Vagina (tissue), 2 donors: ENCODE measurements around the gene CEND1. TPM values are rescaled to one million over a fixed set of nuclear protein-coding genes. Genes with fewer than 3 reads are reported as not detected.

Experiments used
- DNase-seq, 2 donors: peaks; one replicate each; pipeline ENCODE4 v3.0.0-alpha.2; 2017; ENCODE audit errors: extremely low spot score in 2 of 2
- H3K27ac ChIP-seq: fragments of 200-600 bp; sonication (generic); one replicate; pipeline ENCODE4 v1.5.1; 2019
- H3K27me3 ChIP-seq: fragments of 200-600 bp; sonication (generic); one replicate; pipeline ENCODE4 v1.5.1; 2019
- H3K36me3 ChIP-seq, 2 donors: fragments of 200-600 bp; sonication (generic); one replicate each; pipeline ENCODE4 v1.5.1; 2017 to 2019
- H3K4me1 ChIP-seq: fragments of 200-600 bp; sonication (generic); one replicate; pipeline ENCODE4 v1.5.1; 2019
- H3K4me3 ChIP-seq, 2 donors: fragments of 200-600 bp; sonication (generic); 1 replicate in 1 of 2; 2 replicates in 1 of 2; pipeline ENCODE4 v1.5.1; 2016 to 2019
- H3K9me3 ChIP-seq: fragments of 200-600 bp; sonication (generic); one replicate; pipeline ENCODE4 v1.5.1; 2019
- POLR2A ChIP-seq, 2 donors: fragments of 450-650 bp; IDR thresholded peaks; one replicate each; pipeline ENCODE4 v1.6.1; 2017; ENCODE audit warnings: antibody characterized with exemption in 2 of 2, mild to moderate bottlenecking in 2 of 2, moderate library complexity in 2 of 2
- POLR2AphosphoS5 ChIP-seq, 2 donors: sonication (generic); formaldehyde crosslinking; IDR thresholded peaks; one replicate each; pipeline ENCODE4 v1.9.0; 2017; ENCODE audit warnings: antibody characterized with exemption in 2 of 2, mild to moderate bottlenecking in 2 of 2, low read depth in 1 of 2; ENCODE audit not compliant: insufficient read depth in 1 of 2
- intact Hi-C: fragments of 100-400 bp; cut with DNase I; formaldehyde crosslinking; loops from one replicate; pipeline ENCODE4 v1.15.1; 2023
- total RNA-seq: library from RNA; depleted of rRNA; stranded (reverse); fragments of >200 nt; gene quantifications from one replicate; pipeline ENCODE4 v1.2.3, GENCODE V29; 2016
- TF ChIP-seq, protein P1 (sequence below), 3 experiments: fragments of 450-650 bp in 2 of 3; fragments of 200-600 bp in 1 of 3; sonication (generic) in 1 of 3; IDR thresholded peaks; one replicate each; pipeline ENCODE4 v1.5.1; 2017 to 2019; ENCODE audit warnings: antibody characterized with exemption in 3 of 3, mild to moderate bottlenecking in 2 of 3, moderate library complexity in 2 of 3

The CEND1 gene
- total RNA-seq = 1.7 TPM

DNA sequence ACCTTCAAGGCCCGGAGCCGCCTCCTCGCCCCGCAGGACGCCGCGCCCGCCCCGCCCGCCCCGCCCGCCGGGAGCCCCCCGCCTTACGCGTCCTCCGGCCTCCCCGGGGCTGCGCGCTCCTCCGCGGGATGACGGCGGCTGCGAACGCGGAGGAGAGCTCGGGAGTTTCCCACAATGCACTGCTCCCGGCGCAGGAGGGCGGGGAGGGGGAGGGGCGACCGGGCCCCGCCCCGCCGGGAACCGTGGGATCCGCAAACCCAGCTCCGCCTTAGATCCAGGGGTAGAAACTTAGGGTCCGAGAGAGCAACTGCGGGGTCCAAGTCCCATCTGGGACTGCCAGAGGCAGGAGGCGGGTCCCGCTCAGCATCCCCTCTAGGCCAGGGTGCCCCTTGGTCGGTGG lies at the start of gene CEND1:
TSS of gene CEND1 (minus strand) at position 148 of the 400 bp plus-strand sequence. CDS start 1,514 bp downstream, outside the sequence.
- Histone ChIP-seq H3K27me3 (no peaks in the 10 kb centered on the region), H3K36me3 (no peaks in the 10 kb centered on the region), H3K4me1 (peaks cover 21% of the 10 kb centered on the region), H3K27ac (no peak within 1 kb of the TSS), H3K9me3 (no peaks in the 10 kb centered on the region), H3K4me3 (peak within 1 kb of the TSS in 1 of 2 donors; percentile 21)
- intact Hi-C loops = no loop called here
- TF ChIP-seq, protein P1, sequence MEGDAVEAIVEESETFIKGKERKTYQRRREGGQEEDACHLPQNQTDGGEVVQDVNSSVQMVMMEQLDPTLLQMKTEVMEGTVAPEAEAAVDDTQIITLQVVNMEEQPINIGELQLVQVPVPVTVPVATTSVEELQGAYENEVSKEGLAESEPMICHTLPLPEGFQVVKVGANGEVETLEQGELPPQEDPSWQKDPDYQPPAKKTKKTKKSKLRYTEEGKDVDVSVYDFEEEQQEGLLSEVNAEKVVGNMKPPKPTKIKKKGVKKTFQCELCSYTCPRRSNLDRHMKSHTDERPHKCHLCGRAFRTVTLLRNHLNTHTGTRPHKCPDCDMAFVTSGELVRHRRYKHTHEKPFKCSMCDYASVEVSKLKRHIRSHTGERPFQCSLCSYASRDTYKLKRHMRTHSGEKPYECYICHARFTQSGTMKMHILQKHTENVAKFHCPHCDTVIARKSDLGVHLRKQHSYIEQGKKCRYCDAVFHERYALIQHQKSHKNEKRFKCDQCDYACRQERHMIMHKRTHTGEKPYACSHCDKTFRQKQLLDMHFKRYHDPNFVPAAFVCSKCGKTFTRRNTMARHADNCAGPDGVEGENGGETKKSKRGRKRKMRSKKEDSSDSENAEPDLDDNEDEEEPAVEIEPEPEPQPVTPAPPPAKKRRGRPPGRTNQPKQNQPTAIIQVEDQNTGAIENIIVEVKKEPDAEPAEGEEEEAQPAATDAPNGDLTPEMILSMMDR (IDR thresholded peaks at IDR 0.05) = no peak
- no peak for TF ChIP-seq POLR2AphosphoS5 (IDR thresholded peaks at IDR 0.05; ENCODE audit: insufficient read depth in 1 of 2, low read depth in 1 of 2)
- no peak for TF ChIP-seq POLR2A (IDR thresholded peaks at IDR 0.05)
- DNase-seq = no peak

DNA sequence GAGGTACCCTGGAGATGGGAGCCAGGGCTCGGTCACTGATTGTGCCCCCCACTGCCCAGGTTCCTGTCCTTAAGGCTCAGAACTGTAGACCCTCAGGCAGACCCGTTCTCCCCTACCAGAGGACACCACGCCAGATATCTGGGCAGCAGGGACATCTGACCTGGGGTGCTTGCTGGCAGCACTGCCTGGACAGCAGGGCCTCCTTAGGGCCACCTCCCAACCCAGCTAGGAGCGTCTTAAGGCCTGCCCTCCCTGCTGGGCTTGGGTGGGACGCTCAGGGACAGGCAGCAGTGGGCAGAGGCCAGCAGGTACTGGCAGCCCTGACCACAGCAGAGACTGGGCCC lies 49.4 kb upstream of the CEND1 start:
- TF ChIP-seq POLR2AphosphoS5 (IDR thresholded peaks at IDR 0.05; ENCODE audit: insufficient read depth in 1 of 2, low read depth in 1 of 2) (no peak), POLR2A (IDR thresholded peaks at IDR 0.05) (no peak)
- TF ChIP-seq, protein P1 (IDR thresholded peaks at IDR 0.05) = no peak
- Histone ChIP-seq H3K36me3 (peaks cover 0 to 48% of the 10 kb centered on the region in 2 donors), H3K4me3 (no peak overlapping the region), H3K27ac (no peak overlapping the region), H3K4me1 (peaks cover 83% of the 10 kb centered on the region), H3K27me3 (no peaks in the 10 kb centered on the region), H3K9me3 (no peaks in the 10 kb centered on the region)
- no peak for DNase-seq
- intact Hi-C loops = no loop called here

DNA sequence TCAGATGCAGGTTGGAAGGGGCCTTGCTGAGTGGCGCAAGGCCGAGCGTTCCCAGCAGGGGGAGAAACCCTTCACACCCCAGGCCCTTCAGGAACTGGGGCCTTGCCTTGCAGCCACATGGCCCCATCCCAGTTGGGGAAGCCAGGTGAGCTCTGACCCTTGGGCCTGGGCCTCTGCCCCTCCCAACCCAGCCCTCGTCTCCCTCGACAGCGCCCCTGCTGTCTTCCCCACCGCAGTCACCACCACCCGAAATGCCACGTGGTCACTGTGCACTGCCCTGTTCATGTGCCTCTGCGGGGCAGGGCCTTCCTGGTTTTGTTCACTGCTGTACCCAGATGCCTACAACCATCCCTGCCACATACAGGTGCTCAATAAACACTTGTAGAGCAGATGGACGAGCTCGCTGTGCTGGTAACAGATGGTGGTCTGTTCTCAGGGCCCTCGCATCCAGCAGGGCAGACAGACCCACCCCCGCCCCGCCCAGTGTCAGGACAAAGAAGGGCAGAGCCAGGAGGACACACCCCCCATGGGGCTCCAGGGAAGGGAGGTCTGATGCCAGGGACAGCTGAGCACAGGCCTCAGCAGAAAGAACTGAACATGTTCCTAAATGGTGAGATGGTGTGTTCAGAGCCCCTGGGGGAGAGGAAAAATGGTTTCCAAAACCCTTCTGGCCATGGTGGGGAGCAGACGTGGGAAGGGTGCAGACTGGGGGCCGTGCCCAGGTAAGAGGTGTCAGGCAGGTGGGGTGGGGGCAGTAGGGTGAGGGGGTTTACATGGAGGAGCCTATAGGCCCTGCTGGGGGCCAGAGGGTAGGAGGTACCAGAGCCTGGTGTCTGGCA lies 48.8 kb upstream of the CEND1 start:
- intact Hi-C loops = no loop called here
- H3K9me3 ChIP-seq = no peaks in the 10 kb centered on the region
- H3K27me3 ChIP-seq = no peaks in the 10 kb centered on the region
- peaks cover 0 to 48% of the 10 kb centered on the region in 2 donors for H3K36me3 ChIP-seq
- H3K4me1 ChIP-seq = peaks cover 83% of the 10 kb centered on the region
- TF ChIP-seq POLR2AphosphoS5 (IDR thresholded peaks at IDR 0.05; ENCODE audit: insufficient read depth in 1 of 2, low read depth in 1 of 2) = no peak
- TF ChIP-seq POLR2A (IDR thresholded peaks at IDR 0.05) = no peak
- TF ChIP-seq, protein P1 (IDR thresholded peaks at IDR 0.05) = no peak
- no peak for DNase-seq
- H3K4me3 ChIP-seq = no peak overlapping the region
- no peak overlapping the region for H3K27ac ChIP-seq

DNA sequence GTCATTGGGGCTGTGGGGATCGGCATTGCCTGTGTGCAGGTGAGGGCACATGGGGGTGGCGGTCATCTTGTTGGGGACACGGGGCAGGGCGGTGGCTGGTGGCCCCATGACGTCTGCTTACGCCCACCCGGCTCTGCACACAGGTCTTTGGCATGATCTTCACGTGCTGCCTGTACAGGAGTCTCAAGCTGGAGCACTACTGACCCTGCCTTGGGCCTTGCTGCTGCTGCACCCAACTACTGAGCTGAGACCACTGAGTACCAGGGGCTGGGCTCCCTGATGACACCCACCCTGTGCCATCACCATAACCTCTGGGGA lies 48.1 kb upstream of the CEND1 start:
- no peak for DNase-seq
- TF ChIP-seq, protein P1 (IDR thresholded peaks at IDR 0.05) = no peak
- TF ChIP-seq POLR2A (IDR thresholded peaks at IDR 0.05) = no peak
- Histone ChIP-seq H3K4me3 (no peak overlapping the region), H3K36me3 (peaks cover 0 to 48% of the 10 kb centered on the region in 2 donors), H3K27ac (no peak overlapping the region), H3K4me1 (peaks cover 81% of the 10 kb centered on the region), H3K27me3 (no peaks in the 10 kb centered on the region), H3K9me3 (no peaks in the 10 kb centered on the region)
- intact Hi-C loops = no loop called here

DNA sequence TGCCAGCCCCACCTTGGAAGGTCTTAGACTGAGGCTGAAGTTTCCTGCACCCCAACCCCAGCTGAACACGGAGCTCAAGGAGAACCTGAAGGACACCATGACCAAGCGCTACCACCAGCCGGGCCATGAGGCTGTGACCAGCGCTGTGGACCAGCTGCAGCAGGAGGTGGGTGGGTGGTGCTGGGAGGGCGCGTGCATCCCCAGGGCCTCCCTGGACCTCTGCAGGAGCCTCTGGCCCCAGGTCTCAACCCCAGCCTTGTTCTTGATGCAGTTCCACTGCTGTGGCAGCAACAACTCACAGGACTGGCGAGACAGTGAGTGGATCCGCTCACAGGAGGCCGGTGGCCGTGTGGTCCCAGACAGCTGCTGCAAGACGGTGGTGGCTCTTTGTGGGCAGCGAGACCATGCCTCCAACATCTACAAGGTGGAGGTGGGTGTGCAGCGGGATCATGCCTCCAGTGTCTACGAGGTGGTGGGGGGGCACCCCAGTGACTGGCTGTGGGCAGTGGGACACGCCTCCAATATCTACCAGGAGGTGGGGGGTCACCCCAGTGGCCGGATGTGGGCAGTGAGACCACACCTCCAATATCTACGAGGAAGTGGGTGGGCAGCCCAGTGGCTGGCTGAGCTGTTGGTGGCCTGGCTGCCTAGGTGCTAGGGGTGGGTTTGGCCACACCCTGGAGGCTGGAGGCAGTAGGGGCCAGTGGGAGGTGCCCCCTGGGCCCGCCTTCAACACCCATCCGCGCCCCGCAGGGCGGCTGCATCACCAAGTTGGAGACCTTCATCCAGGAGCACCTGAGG lies 47.5 kb upstream of the CEND1 start:
- intact Hi-C loops = no loop called here
- peaks cover 0 to 48% of the 10 kb centered on the region in 2 donors for H3K36me3 ChIP-seq
- DNase-seq = no peak
- H3K4me1 ChIP-seq = peaks cover 81% of the 10 kb centered on the region
- TF ChIP-seq POLR2A (IDR thresholded peaks at IDR 0.05) = no peak
- no peak for TF ChIP-seq POLR2AphosphoS5 (IDR thresholded peaks at IDR 0.05; ENCODE audit: insufficient read depth in 1 of 2, low read depth in 1 of 2)
- TF ChIP-seq, protein P1 (IDR thresholded peaks at IDR 0.05) = no peak
- H3K9me3 ChIP-seq = no peaks in the 10 kb centered on the region
- H3K4me3 ChIP-seq = no peak overlapping the region
- H3K27me3 ChIP-seq = no peaks in the 10 kb centered on the region
- H3K27ac ChIP-seq = no peak overlapping the region
